Stomach smooth muscle (tissue), 2 donors: ENCODE data around the gene ADIRF.

Experiments used
- H3K27ac ChIP-seq: one replicate; pipeline ENCODE4 v1.7.0; 2013; ENCODE audit warnings: mild to moderate bottlenecking, low read length, inconsistent platforms
- H3K27me3 ChIP-seq, 2 donors: one replicate each; pipeline ENCODE4 v1.7.0; 2013; ENCODE audit warnings: low read length in 2 of 2; ENCODE audit not compliant: insufficient read depth in 2 of 2, control insufficient read depth in 1 of 2
- H3K36me3 ChIP-seq, 2 donors: one replicate each; pipeline ENCODE4 v1.7.0; 2013; ENCODE audit warnings: low read length in 2 of 2; ENCODE audit not compliant: control insufficient read depth in 2 of 2, insufficient read depth in 2 of 2
- H3K4me1 ChIP-seq: one replicate; pipeline ENCODE4 v1.7.0; 2013; ENCODE audit warnings: low read length; ENCODE audit not compliant: control insufficient read depth, insufficient read depth
- H3K4me3 ChIP-seq, 2 donors: one replicate each; pipeline ENCODE4 v1.7.0; 2013; ENCODE audit warnings: low read length in 2 of 2
- H3K9ac ChIP-seq, 2 donors: one replicate each; pipeline ENCODE4 v1.7.0; 2013; ENCODE audit warnings: low read length in 2 of 2, mild to moderate bottlenecking in 1 of 2
- H3K9me3 ChIP-seq, 2 donors: one replicate each; pipeline ENCODE4 v1.7.0; 2013; ENCODE audit warnings: low read length in 2 of 2; ENCODE audit not compliant: control insufficient read depth in 2 of 2
- donor health status: healthy.
- donor health status: Pancreatic carcinoma.

The ADIRF gene

GRCh38 chr10:86962136-86962980, 5.9 kb upstream of the ADIRF start:
- Histone ChIP-seq H3K27me3 (peaks cover 0 to 7% of the 10 kb centered on the region in 2 donors), H3K36me3 (no peaks in the 10 kb centered on the region), H3K27ac (no peak overlapping the region), H3K9ac (no peak overlapping the region), H3K9me3 (no peaks in the 10 kb centered on the region), H3K4me1 (peaks cover 47% of the 10 kb centered on the region), H3K4me3 (no peak overlapping the region)

DNA sequence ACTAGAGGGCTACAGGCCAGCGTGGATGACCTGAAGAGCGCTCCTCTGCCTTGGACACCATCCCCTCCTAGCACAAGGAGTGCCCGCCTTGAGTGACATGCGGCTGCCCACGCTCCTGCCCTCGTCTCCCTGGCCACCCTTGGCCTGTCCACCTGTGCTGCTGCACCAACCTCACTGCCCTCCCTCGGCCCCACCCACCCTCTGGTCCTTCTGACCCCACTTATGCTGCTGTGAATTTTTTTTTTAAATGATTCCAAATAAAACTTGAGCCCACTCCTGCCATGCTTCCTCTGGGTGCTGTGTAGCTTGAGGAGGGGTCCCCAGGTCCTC, 5.3 kb upstream of the ADIRF start:
- no peaks in the 10 kb centered on the region for H3K36me3 ChIP-seq
- no peak overlapping the region for H3K27ac ChIP-seq
- peaks cover 50% of the 10 kb centered on the region for H3K4me1 ChIP-seq
- H3K9ac ChIP-seq, result no peak overlapping the region
- no peak overlapping the region for H3K4me3 ChIP-seq
- peaks cover 0 to 7% of the 10 kb centered on the region in 2 donors for H3K27me3 ChIP-seq
- H3K9me3 ChIP-seq, result no peaks in the 10 kb centered on the region

- Histone ChIP-seq H3K9me3 (no peaks in the 10 kb centered on the region), H3K4me1 (peaks cover 50% of the 10 kb centered on the region), H3K27me3 (peaks cover 0 to 7% of the 10 kb centered on the region in 2 donors)
Measured at GRCh38 chr10:86963341-86963919, 4.9 kb upstream of the ADIRF start.

GRCh38 chr10:86964061-86964846, 4.0 kb upstream of the ADIRF start:
- no peak overlapping the region for H3K27ac ChIP-seq
- no peak overlapping the region for H3K4me3 ChIP-seq
- H3K36me3 ChIP-seq, result no peaks in the 10 kb centered on the region
- peaks cover 0 to 7% of the 10 kb centered on the region in 2 donors for H3K27me3 ChIP-seq
- peaks cover 50% of the 10 kb centered on the region for H3K4me1 ChIP-seq
- no peak overlapping the region for H3K9ac ChIP-seq
- no peaks in the 10 kb centered on the region for H3K9me3 ChIP-seq

More at GRCh38 chr10:86963341-86963919, 4.9 kb upstream of the ADIRF start:
- Histone ChIP-seq H3K4me3 (no peak overlapping the region), H3K9ac (no peak overlapping the region), H3K27ac (no peak overlapping the region), H3K36me3 (no peaks in the 10 kb centered on the region)

DNA sequence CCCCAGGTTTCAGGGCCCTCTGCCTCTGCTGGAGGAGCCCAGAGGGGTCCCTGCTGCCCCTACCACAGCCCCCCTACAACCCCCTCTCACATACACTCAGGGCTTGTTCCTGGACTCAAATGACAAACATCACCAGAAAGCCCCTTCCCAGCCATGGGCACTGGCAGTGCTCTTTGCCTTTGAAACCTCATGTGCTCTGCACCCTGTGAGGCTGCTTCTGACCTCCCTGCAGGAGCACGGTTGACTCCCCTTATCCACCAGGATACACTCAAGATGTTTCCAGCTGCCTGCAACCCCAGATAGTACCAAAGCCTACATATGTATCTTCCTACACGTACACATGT, 3.5 kb upstream of the ADIRF start:
- Histone ChIP-seq H3K36me3 (no peaks in the 10 kb centered on the region), H3K9ac (no peak overlapping the region), H3K4me3 (no peak overlapping the region), H3K27me3 (peaks cover 0 to 5% of the 10 kb centered on the region in 2 donors), H3K4me1 (peaks cover 50% of the 10 kb centered on the region), H3K27ac (no peak overlapping the region), H3K9me3 (no peaks in the 10 kb centered on the region)

- H3K27ac ChIP-seq, result no peak overlapping the region
- no peaks in the 10 kb centered on the region for H3K36me3 ChIP-seq
- no peaks in the 10 kb centered on the region for H3K9me3 ChIP-seq
- H3K27me3 ChIP-seq, result no peaks in the 10 kb centered on the region
- H3K4me3 ChIP-seq, result peak overlapping the region in 1 of 2 donors; percentile 57
- peaks cover 52% of the 10 kb centered on the region for H3K4me1 ChIP-seq
- H3K9ac ChIP-seq, result peak overlapping the region in 1 of 2 donors; percentile 7
Measured at GRCh38 chr10:86965986-86966654, 2.2 kb upstream of the ADIRF start.

DNA sequence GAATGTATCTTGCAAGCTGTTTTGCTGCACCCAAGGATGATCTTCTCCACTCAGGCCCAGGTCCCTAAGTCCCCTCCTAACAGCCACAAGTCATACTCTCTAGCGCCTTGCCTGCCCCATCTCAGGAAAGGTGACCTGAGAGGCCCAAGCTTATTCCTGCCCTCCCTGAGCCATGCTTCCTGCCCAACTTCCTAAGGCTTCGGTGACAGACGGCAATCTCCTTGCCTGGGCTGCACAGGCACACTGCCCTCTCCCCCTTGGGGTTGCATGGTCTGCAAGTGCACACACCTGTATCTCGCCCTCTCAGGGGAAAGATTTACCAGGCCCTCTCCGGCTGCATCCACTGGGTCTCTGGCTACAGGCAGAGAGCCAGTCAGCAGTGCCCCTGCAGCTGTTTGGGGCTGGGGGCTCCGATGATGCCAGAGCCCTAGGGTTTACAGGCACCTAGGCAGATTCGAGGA, 771 bp upstream of the ADIRF start:
- Histone ChIP-seq H3K4me3 (peak overlapping the region in 1 of 2 donors; percentile 82), H3K27ac (peak overlapping the region; percentile 97), H3K9ac (no peak overlapping the region), H3K9me3 (no peaks in the 10 kb centered on the region), H3K36me3 (no peaks in the 10 kb centered on the region), H3K4me1 (peaks cover 61% of the 10 kb centered on the region), H3K27me3 (no peaks in the 10 kb centered on the region)

- peak overlapping the region; percentile 47 to 82 for H3K4me3 ChIP-seq
- H3K27ac ChIP-seq, result peak overlapping the region; percentile 97
- peaks cover 59% of the 10 kb centered on the region for H3K4me1 ChIP-seq
- H3K36me3 ChIP-seq, result no peaks in the 10 kb centered on the region
- peak overlapping the region; percentile 87 to 90 for H3K9ac ChIP-seq
- H3K9me3 ChIP-seq, result no peaks in the 10 kb centered on the region
- H3K27me3 ChIP-seq, result no peaks in the 10 kb centered on the region
Measured at GRCh38 chr10:86968994-86969355, 693 bp downstream of the ADIRF start.

DNA sequence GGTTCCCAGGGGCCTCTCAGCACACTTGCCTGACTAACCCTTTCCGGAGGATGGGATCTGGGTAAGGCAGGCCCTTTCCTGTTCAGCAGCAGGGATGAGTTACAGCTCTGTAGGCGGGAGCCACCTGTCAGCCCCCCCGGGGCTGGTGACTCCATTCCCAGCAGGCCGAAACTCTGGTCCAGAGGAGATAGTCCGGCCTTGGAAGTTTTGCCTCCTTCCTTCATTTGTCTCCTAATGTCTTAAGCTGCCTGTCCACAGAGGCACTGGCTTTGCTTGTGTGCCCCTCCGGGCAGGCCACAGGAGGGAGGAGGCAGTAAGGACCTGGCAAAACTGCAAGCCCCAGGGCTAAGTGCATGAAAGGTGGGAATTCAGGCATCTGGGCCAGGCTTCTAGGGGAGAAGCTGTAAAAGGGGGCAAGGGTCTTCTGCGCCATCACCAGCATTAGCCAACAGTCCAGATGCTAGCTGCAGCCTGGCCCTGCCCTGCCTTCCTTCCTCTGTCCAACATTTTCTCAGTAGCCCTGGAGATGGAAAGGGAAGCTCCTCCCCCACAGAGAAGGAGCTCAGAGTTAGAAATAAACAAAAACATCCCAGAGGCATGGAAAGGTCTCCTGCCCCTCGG, 1.2 kb downstream of the ADIRF start:
- H3K27me3 ChIP-seq, result no peaks in the 10 kb centered on the region
- peaks cover 54% of the 10 kb centered on the region for H3K4me1 ChIP-seq
- H3K36me3 ChIP-seq, result no peaks in the 10 kb centered on the region
- peak overlapping the region; percentile 67 to 82 for H3K4me3 ChIP-seq
- H3K27ac ChIP-seq, result peak overlapping the region; percentile 97
- H3K9ac ChIP-seq, result peak overlapping the region; percentile 87 to 90
- no peaks in the 10 kb centered on the region for H3K9me3 ChIP-seq
